ENCODE measurements around the gene PPP1R3A. TPM values are rescaled to one million over a fixed set of nuclear protein-coding genes. Genes with fewer than 3 reads are reported as not detected.

PPP1R3A gene
- total and polyA plus RNA-seq, 11 donors: 17.2 to 156 (median 109) TPM

- Histone ChIP-seq H3K36me3 (peaks cover 0 to 3% (median 0%) of the 10 kb centered on the region in 9 donors), H3K4me1 (peaks cover 0 to 4% (median 0%) of the 10 kb centered on the region in 12 donors), H3K4me3 (peak overlapping the region in 4 of 12 donors; percentile 4 to 62 (median 48)), H3K27me3 (no peaks in the 10 kb centered on the region), H3K9me3 (no peaks in the 10 kb centered on the region), H3K27ac (peak overlapping the region in 2 of 12 donors; percentile 6 to 11)
- intact Hi-C loops (cut with DNase I): loop anchor here in 5 of 10 donors (5.0 to 10.0 kb wide), 3 partner anchors 118 to 128 kb away; no protein-coding TSS in a partner anchor
- DNase-seq (peak in 3 of 5 donors; percentile 25 to 50 (median 30)), ATAC-seq (peak in 3 of 4 donors; percentile 59 to 80 (median 69))
- TF ChIP-seq CTCF (IDR thresholded peaks at IDR 0.05): no peak
- TF ChIP-seq POLR2A (IDR thresholded peaks at IDR 0.05): no peak
- WGBS, 4 donors: 29 to 45% (median 31%) methylated on average over 6 of the region's 6 CpGs
Measured at GRCh38 chr7:113912876-113913275, 5.9 kb downstream of the PPP1R3A start.

GRCh38 chr7:113907617-113908016 lies 11.2 kb downstream of the PPP1R3A start:
- Histone ChIP-seq H3K9me3 (no peaks in the 10 kb centered on the region), H3K4me1 (no peaks in the 10 kb centered on the region), H3K36me3 (peaks cover 0 to 3% (median 0%) of the 10 kb centered on the region in 9 donors), H3K4me3 (no peak overlapping the region), H3K27ac (no peak overlapping the region), H3K27me3 (no peaks in the 10 kb centered on the region)
- TF ChIP-seq POLR2A (IDR thresholded peaks at IDR 0.05) (no peak), CTCF (IDR thresholded peaks at IDR 0.05) (no peak)
- intact Hi-C loops (cut with DNase I): no loop called here
- DNase-seq (no peak), ATAC-seq (no peak)
- 72 to 75% (median 73%) methylated on average over 3 of the region's 3 CpGs for WGBS, 4 donors

GRCh38 chr7:113904521-113904920 lies 14.3 kb downstream of the PPP1R3A start:
- no peaks in the 10 kb centered on the region for H3K4me1 ChIP-seq
- H3K4me3 ChIP-seq: no peak overlapping the region
- no peaks in the 10 kb centered on the region for H3K27me3 ChIP-seq
- ATAC-seq (no peak), DNase-seq (no peak)
- no peaks in the 10 kb centered on the region for H3K9me3 ChIP-seq
- WGBS, 4 donors: 59 to 75% (median 64%) methylated on average over 1 of the region's 1 CpG
- TF ChIP-seq CTCF (IDR thresholded peaks at IDR 0.05) (no peak), POLR2A (IDR thresholded peaks at IDR 0.05) (no peak)
- intact Hi-C loops (cut with DNase I): no loop called here
- H3K27ac ChIP-seq: no peak overlapping the region
- peaks cover 0 to 3% (median 0%) of the 10 kb centered on the region in 9 donors for H3K36me3 ChIP-seq

GRCh38 chr7:113892818-113893217 lies 26.0 kb downstream of the PPP1R3A start:
- H3K27ac ChIP-seq: peak overlapping the region in 5 of 12 donors; percentile 17 to 70 (median 49)
- H3K4me3 ChIP-seq: no peak overlapping the region
- TF ChIP-seq POLR2A (IDR thresholded peaks at IDR 0.05) (no peak), CTCF (IDR thresholded peaks at IDR 0.05) (no peak)
- 4 to 11% (median 7%) methylated on average over 3 of the region's 3 CpGs for WGBS, 4 donors
- H3K27me3 ChIP-seq: no peaks in the 10 kb centered on the region
- H3K4me1 ChIP-seq: peaks cover 0 to 7% (median 0%) of the 10 kb centered on the region in 12 donors
- H3K9me3 ChIP-seq: no peaks in the 10 kb centered on the region
- H3K36me3 ChIP-seq: no peaks in the 10 kb centered on the region
- intact Hi-C loops (cut with DNase I): no loop called here
- DNase-seq: no peak
- ATAC-seq: peak; percentile 53 to 94 (median 79)

Data from heart left ventricle (tissue), 16 donors.